Measurements from ENCODE around the gene ISY1. TPM values are rescaled to one million over a fixed set of nuclear protein-coding genes. Genes with fewer than 3 reads are reported as not detected.

ISY1 gene
- total RNA-seq, 1 donor from 2014 or later, result 16.2 TPM

DNA sequence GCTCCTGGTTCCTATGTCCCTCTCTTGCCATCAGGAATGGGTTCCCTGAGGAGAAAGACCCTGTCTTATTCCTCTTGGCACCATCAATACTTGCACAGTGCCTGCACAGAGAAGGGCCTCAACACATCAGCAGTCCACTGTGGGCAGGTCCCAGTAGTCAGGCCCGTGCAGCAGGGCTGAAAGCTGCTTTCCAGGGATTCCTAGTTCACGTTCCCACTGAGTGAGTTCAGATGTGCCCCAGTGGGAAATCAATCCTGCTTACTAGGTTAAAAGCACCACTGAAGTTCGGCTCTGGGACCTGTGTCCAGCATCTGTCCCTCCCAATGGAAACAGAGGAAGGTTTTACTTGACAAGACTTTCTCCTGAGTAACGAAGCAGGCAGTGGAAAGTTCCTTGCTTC, 55.0 kb downstream of the ISY1 start:
- H3K4me1 ChIP-seq, result peaks cover 7% of the 10 kb centered on the region
- intact Hi-C loops (cut with DNase I), result no loop called here
- TF ChIP-seq POLR2A (IDR thresholded peaks at IDR 0.05), result no peak
- TF ChIP-seq POLR2AphosphoS5 (IDR thresholded peaks at IDR 0.05; ENCODE audit: insufficient read depth in 1 of 2, low read depth in 1 of 2), result no peak
- TF ChIP-seq, protein P1, sequence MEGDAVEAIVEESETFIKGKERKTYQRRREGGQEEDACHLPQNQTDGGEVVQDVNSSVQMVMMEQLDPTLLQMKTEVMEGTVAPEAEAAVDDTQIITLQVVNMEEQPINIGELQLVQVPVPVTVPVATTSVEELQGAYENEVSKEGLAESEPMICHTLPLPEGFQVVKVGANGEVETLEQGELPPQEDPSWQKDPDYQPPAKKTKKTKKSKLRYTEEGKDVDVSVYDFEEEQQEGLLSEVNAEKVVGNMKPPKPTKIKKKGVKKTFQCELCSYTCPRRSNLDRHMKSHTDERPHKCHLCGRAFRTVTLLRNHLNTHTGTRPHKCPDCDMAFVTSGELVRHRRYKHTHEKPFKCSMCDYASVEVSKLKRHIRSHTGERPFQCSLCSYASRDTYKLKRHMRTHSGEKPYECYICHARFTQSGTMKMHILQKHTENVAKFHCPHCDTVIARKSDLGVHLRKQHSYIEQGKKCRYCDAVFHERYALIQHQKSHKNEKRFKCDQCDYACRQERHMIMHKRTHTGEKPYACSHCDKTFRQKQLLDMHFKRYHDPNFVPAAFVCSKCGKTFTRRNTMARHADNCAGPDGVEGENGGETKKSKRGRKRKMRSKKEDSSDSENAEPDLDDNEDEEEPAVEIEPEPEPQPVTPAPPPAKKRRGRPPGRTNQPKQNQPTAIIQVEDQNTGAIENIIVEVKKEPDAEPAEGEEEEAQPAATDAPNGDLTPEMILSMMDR (IDR thresholded peaks at IDR 0.05), result no peak
- H3K9me3 ChIP-seq, result no peaks in the 10 kb centered on the region
- no peak for DNase-seq (ENCODE audit: extremely low spot score in 2 of 2)
- H3K27me3 ChIP-seq, result no peaks in the 10 kb centered on the region
- H3K27ac ChIP-seq, result no peak overlapping the region
- H3K36me3 ChIP-seq, result no peaks in the 10 kb centered on the region
- no peak overlapping the region for H3K4me3 ChIP-seq

DNA sequence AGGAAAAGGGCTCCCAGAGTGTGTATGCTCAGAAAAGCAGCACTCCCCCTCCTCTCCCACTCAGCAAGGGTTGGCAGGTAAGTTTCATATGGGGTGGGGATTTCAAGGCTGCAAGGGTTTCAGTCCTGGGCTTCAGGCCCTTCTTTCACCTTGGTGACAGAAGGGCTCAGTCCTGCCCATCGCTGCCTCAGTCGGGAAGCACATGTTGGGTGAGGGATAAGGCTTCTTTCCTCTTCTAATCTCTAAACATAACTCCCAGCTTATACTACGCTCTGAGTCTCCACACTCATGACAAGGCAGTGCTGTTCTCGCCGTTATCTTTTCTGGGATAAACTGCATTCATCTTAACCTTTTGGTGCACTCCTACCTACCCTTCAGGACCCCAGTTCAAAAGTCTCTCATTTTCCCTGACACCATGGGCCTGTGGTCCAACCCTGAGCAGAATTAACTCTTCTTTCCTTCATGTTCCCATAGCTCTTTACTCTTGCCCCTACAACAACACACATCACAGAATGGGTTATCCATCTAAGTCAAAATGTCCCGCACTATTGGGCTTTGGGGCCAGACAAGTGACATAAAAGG, 56.3 kb downstream of the ISY1 start:
- no peaks in the 10 kb centered on the region for H3K9me3 ChIP-seq
- H3K27me3 ChIP-seq, result no peaks in the 10 kb centered on the region
- H3K4me1 ChIP-seq, result peaks cover 7% of the 10 kb centered on the region
- no peak overlapping the region for H3K27ac ChIP-seq
- intact Hi-C loops (cut with DNase I), result no loop called here
- H3K4me3 ChIP-seq, result no peak overlapping the region
- DNase-seq (ENCODE audit: extremely low spot score in 2 of 2), result no peak
- TF ChIP-seq POLR2A (IDR thresholded peaks at IDR 0.05) (no peak), POLR2AphosphoS5 (IDR thresholded peaks at IDR 0.05; ENCODE audit: insufficient read depth in 1 of 2, low read depth in 1 of 2) (no peak)
- TF ChIP-seq, protein P1 (IDR thresholded peaks at IDR 0.05), result no peak
- no peaks in the 10 kb centered on the region for H3K36me3 ChIP-seq

DNA sequence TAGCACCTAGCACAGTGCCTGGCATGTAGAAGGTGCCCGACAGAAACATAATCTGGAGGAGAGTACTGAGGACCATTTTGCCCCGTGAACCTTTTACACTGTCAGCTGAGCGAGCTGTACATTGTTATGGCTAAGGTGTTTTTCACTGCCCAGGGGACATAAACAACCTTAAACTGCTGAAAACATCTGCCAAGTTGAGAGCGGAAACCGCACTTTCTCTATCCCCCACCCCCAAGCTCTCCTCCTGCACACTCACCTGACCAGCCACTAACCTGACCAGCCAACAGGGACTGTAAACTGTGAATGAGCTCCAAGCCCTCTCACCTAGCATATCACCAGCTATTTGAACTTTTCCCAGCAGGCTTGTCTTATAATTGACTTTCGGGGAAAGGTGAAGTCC, 56.8 kb downstream of the ISY1 start:
- H3K4me1 ChIP-seq, result peaks cover 7% of the 10 kb centered on the region
- intact Hi-C loops (cut with DNase I), result no loop called here
- TF ChIP-seq POLR2A (IDR thresholded peaks at IDR 0.05), result no peak
- TF ChIP-seq, protein P1 (IDR thresholded peaks at IDR 0.05), result no peak
- no peak for TF ChIP-seq POLR2AphosphoS5 (IDR thresholded peaks at IDR 0.05; ENCODE audit: insufficient read depth in 1 of 2, low read depth in 1 of 2)
- H3K4me3 ChIP-seq, result no peak overlapping the region
- DNase-seq (ENCODE audit: extremely low spot score in 2 of 2), result no peak
- no peaks in the 10 kb centered on the region for H3K9me3 ChIP-seq
- no peaks in the 10 kb centered on the region for H3K36me3 ChIP-seq
- no peak overlapping the region for H3K27ac ChIP-seq
- H3K27me3 ChIP-seq, result no peaks in the 10 kb centered on the region

DNA sequence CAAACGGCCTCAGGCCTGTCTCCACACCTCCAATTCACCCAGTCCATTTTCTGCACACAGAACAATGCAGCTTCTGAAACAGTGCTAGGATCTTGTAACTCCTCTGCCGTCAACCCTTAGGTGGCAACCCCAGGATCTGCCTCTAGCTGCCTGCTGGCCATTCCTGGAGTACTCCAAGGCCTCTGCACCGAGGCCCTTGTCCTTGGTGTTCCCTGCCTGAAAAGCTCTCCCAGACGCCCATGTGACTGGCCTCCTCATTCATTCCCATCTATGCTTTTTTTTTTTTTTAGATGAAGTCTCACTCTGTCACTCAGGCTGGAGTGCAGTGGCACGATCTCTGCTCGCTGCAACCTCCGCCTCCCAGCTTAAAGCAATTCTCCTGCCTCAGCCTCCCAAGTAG, 57.6 kb downstream of the ISY1 start:
- H3K4me3 ChIP-seq, result no peak overlapping the region
- DNase-seq (ENCODE audit: extremely low spot score in 2 of 2), result no peak
- intact Hi-C loops (cut with DNase I), result no loop called here

More for the DNA sequence above, 57.6 kb downstream of the ISY1 start:
- TF ChIP-seq POLR2A (IDR thresholded peaks at IDR 0.05), result no peak
- TF ChIP-seq, protein P1 (IDR thresholded peaks at IDR 0.05), result no peak
- TF ChIP-seq POLR2AphosphoS5 (IDR thresholded peaks at IDR 0.05; ENCODE audit: insufficient read depth in 1 of 2, low read depth in 1 of 2), result no peak
- Histone ChIP-seq H3K27ac (no peak overlapping the region), H3K4me1 (peaks cover 7% of the 10 kb centered on the region), H3K27me3 (no peaks in the 10 kb centered on the region), H3K36me3 (no peaks in the 10 kb centered on the region), H3K9me3 (no peaks in the 10 kb centered on the region)
